Endothelial cell of umbilical vein (primary cell): Measurements from ENCODE around the gene WHRN. TPM values are rescaled to one million over a fixed set of nuclear protein-coding genes. Genes with fewer than 3 reads are reported as not detected.

Experiments
- BruUV-seq: library from RNA; stranded (reverse); fragments of 400-500 nt; replicated peaks from 2 replicates; lab custom pipeline; 2021; lab: Mats Ljungman, UMichigan
- CTCF ChIA-PET: fragments of 300-600, 350-600 bp; sonication (Branson Sonifier 250); formaldehyde crosslinking; loops from one replicate; lab custom pipeline; 2021; ENCODE audit warnings: antibody characterized with exemption, inconsistent platforms; lab: Charles Lee
- POLR2A ChIA-PET: fragments of 300-600, 350-600 bp; sonication (Branson Sonifier 250); formaldehyde crosslinking; loops from one replicate; lab custom pipeline; 2021; ENCODE audit warnings: antibody characterized with exemption, inconsistent platforms; lab: Charles Lee
- DNase-seq: peaks from one replicate; pipeline ENCODE4 v3.0.0-alpha.2; 2011; ENCODE audit warnings: low read depth, low spot score
- FAIRE-seq: peaks from 2 replicates; lab custom pipeline; 2011; peaks lifted over from hg19 to GRCh38; lab: Jason Lieb, UNC
- H2AFZ ChIP-seq: 2 replicates; pipeline ENCODE4 v1.6.0; 2012; ENCODE audit warnings: low read depth, low read length, control low read depth, inconsistent platforms
- H3K27ac ChIP-seq: 2 replicates; pipeline ENCODE4 v1.5.1; 2011; ENCODE audit warnings: low read depth, mild to moderate bottlenecking, control low read depth, low read length, moderate library complexity; ENCODE audit not compliant: insufficient read depth
- H3K27me3 ChIP-seq, 2 experiments: 2 replicates each; pipeline versions ENCODE4 v1.6.0 to v1.6.1; 2011; ENCODE audit warnings: low read length in 2 of 2, mixed read lengths in 1 of 2; ENCODE audit not compliant: control insufficient read depth in 2 of 2, insufficient read depth in 2 of 2
- H3K36me3 ChIP-seq, 2 experiments: 2 replicates in 1 of 2; 3 replicates in 1 of 2; pipeline ENCODE4 v1.5.1; 2011; ENCODE audit warnings: low read length in 2 of 2, mild to moderate bottlenecking in 1 of 2, moderate library complexity in 1 of 2; ENCODE audit not compliant: control insufficient read depth in 2 of 2, insufficient read depth in 2 of 2; ENCODE audit errors: extremely low read depth in 1 of 2
- H3K4me1 ChIP-seq: 3 replicates; pipeline ENCODE4 v1.5.1; 2011; ENCODE audit warnings: mild to moderate bottlenecking, low read length; ENCODE audit not compliant: control insufficient read depth, insufficient read depth; ENCODE audit errors: extremely low read depth
- H3K4me2 ChIP-seq: 2 replicates; pipeline ENCODE4 v1.6.1; 2011; ENCODE audit warnings: low read length, control low read depth, mixed read lengths; ENCODE audit not compliant: insufficient read depth
- H3K4me3 ChIP-seq, 3 experiments: fragments of 200-600 bp in 1 of 3; sonication (generic), shearing (Covaris generic) in 1 of 3; replicated peaks in 1 of 3; 2 replicates each; pipeline ENCODE4 v1.5.1; 2011 to 2016; ENCODE audit warnings: control low read depth in 3 of 3, low read length in 3 of 3, mild to moderate bottlenecking in 2 of 3, inconsistent platforms in 1 of 3, low read depth in 1 of 3, moderate library complexity in 1 of 3; ENCODE audit not compliant: insufficient read depth in 1 of 3
- H3K79me2 ChIP-seq: 2 replicates; pipeline ENCODE4 v1.6.0; 2012; ENCODE audit warnings: low read length, inconsistent platforms; ENCODE audit not compliant: control insufficient read depth, insufficient read depth
- H3K9ac ChIP-seq: replicated peaks from 2 replicates; pipeline ENCODE3; 2011; ENCODE audit warnings: low read length, control low read depth; ENCODE audit not compliant: insufficient read depth; ENCODE audit errors: extremely low read depth
- H3K9me1 ChIP-seq: replicated peaks from 3 replicates; pipeline ENCODE4 v1.6.0; 2011; ENCODE audit warnings: mild to moderate bottlenecking, low read length; ENCODE audit not compliant: control insufficient read depth, insufficient read depth; ENCODE audit errors: extremely low read depth
- H3K9me3 ChIP-seq: replicated peaks from 2 replicates; pipeline ENCODE4 v1.5.1; 2012; ENCODE audit warnings: low read length, inconsistent platforms; ENCODE audit not compliant: control insufficient read depth, insufficient read depth
- H4K20me1 ChIP-seq: replicated peaks from 2 replicates; pipeline ENCODE3; 2011; ENCODE audit warnings: mild to moderate bottlenecking, low read length; ENCODE audit not compliant: control insufficient read depth, insufficient read depth; ENCODE audit errors: extremely low read depth
- EZH2 ChIP-seq: IDR thresholded peaks from 2 replicates; pipeline ENCODE4 v1.6.1; 2012; ENCODE audit warnings: borderline replicate concordance, low read depth, mild to moderate bottlenecking, moderate library complexity, low read length, inconsistent platforms; ENCODE audit not compliant: severe bottlenecking
- FOS ChIP-seq: IDR thresholded peaks from 2 replicates; pipeline ENCODE4 v1.6.1; 2011; ENCODE audit warnings: mild to moderate bottlenecking, low read length, moderate library complexity, borderline replicate concordance; ENCODE audit not compliant: insufficient read depth
- GATA2 ChIP-seq: IDR thresholded peaks from 2 replicates; pipeline ENCODE4 v1.7.0; 2011; ENCODE audit warnings: low read depth, mild to moderate bottlenecking, moderate library complexity, mixed read lengths, low read length; ENCODE audit not compliant: insufficient read length, insufficient read depth
- JUN ChIP-seq: IDR thresholded peaks from 2 replicates; pipeline ENCODE4 v1.6.1; 2011; ENCODE audit warnings: borderline replicate concordance, low read depth; ENCODE audit not compliant: insufficient read length, insufficient read depth
- MYC ChIP-seq: IDR thresholded peaks from one replicate; pipeline ENCODE4 v1.6.1; 2011; ENCODE audit warnings: mild to moderate bottlenecking, low read depth, low read length
- POLR2A ChIP-seq: IDR thresholded peaks from 2 replicates; pipeline ENCODE4 v1.6.1; 2012; ENCODE audit warnings: low read depth, mild to moderate bottlenecking, control low read depth, low read length
- POLR2AphosphoS5 ChIP-seq: IDR thresholded peaks from 2 replicates; pipeline ENCODE4 v1.6.1; 2012; ENCODE audit warnings: low read depth, mild to moderate bottlenecking, control low read depth, low read length, moderate library complexity; ENCODE audit not compliant: insufficient read depth
- dilution Hi-C: fragments of 300-500 bp; cut with MboI; formaldehyde crosslinking; loops from one replicate; pipeline ENCODE4 v1.15.0; 2019; ENCODE audit warnings: low sequenced_read_pairs; ENCODE audit not compliant: extremely low pct_ligation_motif_present
- intact Hi-C: fragments of 100-400 bp; cut with micrococcal nuclease; formaldehyde crosslinking; loops from one replicate; pipeline ENCODE4 v1.10.0; 2022
- polyA plus RNA-seq, 4 experiments: library from polyadenylated mRNA; depleted of rRNA in 3 of 4; stranded (reverse) in 3 of 4; unstranded in 1 of 4; fragments of >200 nt; gene quantifications; 2 replicates each; pipeline versions ENCODE4 v1.2.1 to v1.2.3, GENCODE V29; 2011 to 2012; ENCODE audit warnings: missing spikeins in 1 of 4
- total RNA-seq: library from RNA; stranded (reverse); gene quantifications from 2 replicates; pipeline ENCODE4 v1.2.3, GENCODE V29; 2021
- TF ChIP-seq, protein P1 (sequence below), 2 donors: IDR thresholded peaks; 1 replicate in 1 of 2; 2 replicates in 1 of 2; pipeline ENCODE4 v1.5.1; 2011; ENCODE audit warnings: low read length in 2 of 2, mild to moderate bottlenecking in 2 of 2, moderate library complexity in 2 of 2, control low read depth in 1 of 2, inconsistent platforms in 1 of 2, low read depth in 1 of 2; ENCODE audit not compliant: insufficient read depth in 1 of 2; ENCODE audit errors: extremely low read depth in 1 of 2
- TF ChIP-seq, protein P2 (sequence below): IDR thresholded peaks from 2 replicates; pipeline ENCODE4 v1.6.1; 2011; ENCODE audit not compliant: insufficient read depth, insufficient read length

The WHRN gene
- total and polyA plus RNA-seq, 2 donors (not counting 3 experiments of a cell fraction or from before 2014, with no cell fraction given) = 0.35 to 0.69 TPM

DNA sequence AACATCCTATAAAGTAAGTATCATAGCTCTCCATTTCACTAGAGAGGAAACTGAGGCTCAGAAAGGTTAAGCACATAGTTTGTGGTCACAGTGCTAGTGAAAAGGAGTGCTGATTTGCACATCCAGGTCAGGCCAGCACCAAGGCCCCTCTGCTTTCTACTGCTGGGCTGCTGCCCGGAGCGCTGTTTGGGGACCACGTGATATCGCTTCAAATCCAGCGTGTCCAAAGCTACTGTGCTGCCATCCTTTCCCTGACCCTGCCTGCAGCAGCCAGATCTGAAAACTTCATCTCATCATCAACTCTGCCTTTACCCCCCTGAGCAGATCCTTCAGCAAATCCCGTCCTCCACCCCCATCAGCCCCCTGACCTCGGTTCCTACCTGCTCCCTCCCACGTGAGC is 76.8 kb downstream of the WHRN start:
- no peaks in the 10 kb centered on the region for H3K36me3 ChIP-seq
- no peak overlapping the region for H3K9ac ChIP-seq
- FAIRE-seq (no peak), DNase-seq (no peak)
- BruUV-seq = no TSS peak
- H3K27me3 ChIP-seq = peaks cover 3 to 4% of the 10 kb centered on the region in 2 experiments
- H3K4me3 ChIP-seq = no peak overlapping the region
- H3K9me1 ChIP-seq = no peaks in the 10 kb centered on the region
- no peak overlapping the region for H2AFZ ChIP-seq
- H4K20me1 ChIP-seq = no peaks in the 10 kb centered on the region
- no peaks in the 10 kb centered on the region for H3K4me1 ChIP-seq
- H3K9me3 ChIP-seq = no peaks in the 10 kb centered on the region
- dilution Hi-C loops = no loop called here
- no peak overlapping the region for H3K27ac ChIP-seq
- intact Hi-C loops = no loop called here
- CTCF ChIA-PET = interaction anchor here (1.0 to 10.9 kb wide), 4 partner anchors 33 to 320 kb away, joined by 3 to 159 read pairs (median 4); no protein-coding TSS in a partner anchor
- H3K4me2 ChIP-seq = no peak overlapping the region
- POLR2A ChIA-PET = no interaction called here
- TF ChIP-seq FOS (no peak), EZH2 (no peak), JUN (no peak), POLR2A (no peak), POLR2AphosphoS5 (no peak), GATA2 (no peak), MYC (no peak)
- TF ChIP-seq, protein P1, sequence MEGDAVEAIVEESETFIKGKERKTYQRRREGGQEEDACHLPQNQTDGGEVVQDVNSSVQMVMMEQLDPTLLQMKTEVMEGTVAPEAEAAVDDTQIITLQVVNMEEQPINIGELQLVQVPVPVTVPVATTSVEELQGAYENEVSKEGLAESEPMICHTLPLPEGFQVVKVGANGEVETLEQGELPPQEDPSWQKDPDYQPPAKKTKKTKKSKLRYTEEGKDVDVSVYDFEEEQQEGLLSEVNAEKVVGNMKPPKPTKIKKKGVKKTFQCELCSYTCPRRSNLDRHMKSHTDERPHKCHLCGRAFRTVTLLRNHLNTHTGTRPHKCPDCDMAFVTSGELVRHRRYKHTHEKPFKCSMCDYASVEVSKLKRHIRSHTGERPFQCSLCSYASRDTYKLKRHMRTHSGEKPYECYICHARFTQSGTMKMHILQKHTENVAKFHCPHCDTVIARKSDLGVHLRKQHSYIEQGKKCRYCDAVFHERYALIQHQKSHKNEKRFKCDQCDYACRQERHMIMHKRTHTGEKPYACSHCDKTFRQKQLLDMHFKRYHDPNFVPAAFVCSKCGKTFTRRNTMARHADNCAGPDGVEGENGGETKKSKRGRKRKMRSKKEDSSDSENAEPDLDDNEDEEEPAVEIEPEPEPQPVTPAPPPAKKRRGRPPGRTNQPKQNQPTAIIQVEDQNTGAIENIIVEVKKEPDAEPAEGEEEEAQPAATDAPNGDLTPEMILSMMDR (IDR thresholded peaks at IDR 0.05; ENCODE audit: extremely low read depth in 1 of 2, insufficient read depth in 1 of 2, low read depth in 1 of 2, low read length in 2 of 2) = no peak
- TF ChIP-seq, protein P2, sequence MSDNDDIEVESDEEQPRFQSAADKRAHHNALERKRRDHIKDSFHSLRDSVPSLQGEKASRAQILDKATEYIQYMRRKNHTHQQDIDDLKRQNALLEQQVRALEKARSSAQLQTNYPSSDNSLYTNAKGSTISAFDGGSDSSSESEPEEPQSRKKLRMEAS = no peak
- no peaks in the 10 kb centered on the region for H3K79me2 ChIP-seq
